GM12865 (cell line): ENCODE measurements around the gene KCNQ5.

Source experiments
- DNase-seq: peaks from one replicate; pipeline ENCODE4 v3.0.0; 2010; ENCODE audit warnings: low read depth
- H3K4me3 ChIP-seq: 2 replicates; pipeline ENCODE4 v1.5.1; 2011; ENCODE audit warnings: mild to moderate bottlenecking, low read depth, low read length, control low read depth
- CTCF ChIP-seq: IDR thresholded peaks from 2 replicates; pipeline ENCODE4 v1.5.1; 2011; ENCODE audit warnings: low read length, control low read depth, low read depth, inconsistent platforms; ENCODE audit not compliant: insufficient read depth; ENCODE audit errors: missing control alignments

Gene KCNQ5

GRCh38 chr6:73169633-73170032, 547.8 kb downstream of the KCNQ5 start:
- no peak for DNase-seq
- TF ChIP-seq CTCF = no peak

GRCh38 chr6:73174646-73175045, 552.8 kb downstream of the KCNQ5 start:
- no peak for DNase-seq
- no peak for TF ChIP-seq CTCF
- H3K4me3 ChIP-seq = no peak overlapping the region

More at GRCh38 chr6:73169633-73170032, 547.8 kb downstream of the KCNQ5 start:
- H3K4me3 ChIP-seq = no peak overlapping the region

- no peak overlapping the region for H3K4me3 ChIP-seq
- DNase-seq = no peak
- TF ChIP-seq CTCF = no peak
These were observed 554.2 kb downstream of the KCNQ5 start for GRCh38 chr6:73176057-73176456.

- peak; percentile 35 for DNase-seq
- TF ChIP-seq CTCF = no peak
- H3K4me3 ChIP-seq = no peak overlapping the region
These were observed 555.5 kb downstream of the KCNQ5 start for GRCh38 chr6:73177221-73177944.

GRCh38 chr6:73180076-73180738, 558.3 kb downstream of the KCNQ5 start:
- no peak for DNase-seq
- no peak overlapping the region for H3K4me3 ChIP-seq
- no peak for TF ChIP-seq CTCF

- peak; percentile 81 for DNase-seq
- TF ChIP-seq CTCF = peak; percentile 86
- H3K4me3 ChIP-seq = peak overlapping the region; percentile 9
These were observed 559.1 kb downstream of the KCNQ5 start for GRCh38 chr6:73180763-73181619.
